ENCODE data around the gene CDH20.

CDH20 gene

DNA sequence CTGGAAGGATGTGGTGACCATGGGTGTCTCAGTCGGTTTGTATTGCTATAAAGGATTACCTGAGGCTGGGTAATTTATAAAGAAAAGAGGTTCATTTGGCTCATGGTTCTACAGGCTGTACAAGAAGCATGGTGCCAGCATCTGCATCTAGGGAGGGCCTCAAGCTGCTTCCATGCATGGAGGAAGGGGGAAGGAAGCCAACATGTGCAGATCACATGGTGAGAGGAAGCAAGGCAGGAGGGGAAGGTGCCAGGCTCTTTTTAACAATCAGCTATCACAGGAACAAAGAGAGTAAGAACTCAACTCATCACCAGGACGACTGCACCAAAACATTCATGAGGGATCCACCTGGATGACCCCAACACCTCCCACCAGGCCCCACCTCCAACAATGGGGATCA, 209.4 kb downstream of the CDH20 start:
- no peak for DNase-seq

DNA sequence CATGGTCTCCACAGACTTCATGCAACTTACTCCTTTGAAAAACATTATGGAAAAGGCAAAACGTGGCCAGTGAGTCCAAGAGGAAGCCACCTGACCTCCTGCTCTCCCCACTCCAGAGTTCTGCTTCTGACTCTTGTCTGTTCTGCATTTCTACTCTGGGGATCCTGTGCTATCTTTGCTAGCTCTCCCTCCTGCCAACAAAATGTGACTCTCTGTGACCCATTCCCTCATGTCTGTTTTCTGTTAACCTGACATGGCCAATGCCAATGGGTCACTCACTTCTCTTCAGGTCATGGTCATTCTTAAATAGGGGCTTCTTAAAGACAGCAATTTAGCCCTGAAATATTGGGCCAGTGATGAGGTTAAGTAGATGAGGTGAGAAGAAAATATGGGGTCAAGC, 210.3 kb downstream of the CDH20 start:
- no peak for DNase-seq

DNA sequence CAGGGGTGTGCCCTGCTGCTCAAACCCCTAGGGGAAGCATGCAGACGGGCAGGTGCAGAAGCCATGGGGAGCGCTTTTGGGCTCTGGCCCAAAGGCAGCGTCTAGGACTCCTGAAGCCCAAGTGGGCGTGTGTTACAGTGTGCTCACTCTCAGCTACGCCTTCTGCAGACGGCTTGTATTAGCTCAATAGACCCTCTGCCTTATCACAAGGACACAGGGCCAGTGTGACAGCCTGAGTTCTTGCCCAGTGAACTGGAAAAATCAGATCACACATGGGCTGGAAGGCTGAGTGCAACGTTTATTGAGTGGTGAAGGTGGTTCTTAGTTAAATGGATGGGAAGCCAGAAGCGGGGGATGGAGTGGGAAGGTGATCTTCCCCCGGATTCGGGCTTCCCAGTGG, 210.9 kb downstream of the CDH20 start:
- no peak for DNase-seq

DNA sequence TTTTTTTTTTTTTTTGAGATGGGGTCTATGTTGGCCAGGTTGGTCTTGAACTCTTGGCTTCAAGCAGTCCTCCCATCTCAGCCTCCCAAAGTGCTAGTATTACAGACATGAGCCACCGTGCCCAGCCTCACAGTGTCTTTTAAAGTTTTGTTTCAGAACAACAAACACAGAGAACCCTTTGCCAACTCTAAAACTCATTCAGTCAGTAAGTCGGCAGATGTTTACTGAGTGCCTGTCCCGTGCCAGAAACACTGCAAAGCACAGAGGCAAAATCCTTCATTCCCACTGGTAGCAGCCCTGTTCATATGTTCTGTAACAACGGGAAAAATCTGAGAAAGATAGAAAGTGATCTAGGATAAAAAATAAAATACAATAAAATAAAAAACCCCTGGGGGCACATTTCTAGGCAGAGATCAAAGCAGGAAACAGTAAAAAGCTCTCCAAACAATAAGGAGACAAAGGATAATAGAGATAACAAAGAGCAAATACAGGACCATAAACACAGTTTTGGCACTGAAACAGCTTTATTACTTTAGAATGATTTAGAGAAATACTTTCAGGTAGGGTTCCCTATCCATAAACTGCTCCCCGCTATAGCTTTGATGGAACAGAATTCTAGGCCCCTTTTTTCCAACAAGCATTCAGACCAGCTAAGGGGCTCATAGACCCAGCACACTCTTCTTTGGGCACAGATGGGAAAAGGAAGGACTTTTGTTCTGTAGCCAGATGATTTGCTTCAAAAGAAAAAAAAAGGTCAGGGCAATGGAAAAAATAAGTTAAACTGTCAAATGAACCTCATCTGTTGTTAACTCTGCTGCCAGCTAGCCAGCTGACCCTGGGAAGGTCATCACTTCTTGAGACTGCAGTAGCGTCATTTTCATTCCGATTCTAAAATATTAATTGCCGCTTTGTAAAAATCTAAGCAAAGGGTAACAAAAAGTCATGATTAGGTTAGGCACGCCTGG, 212.3 kb downstream of the CDH20 start:
- DNase-seq, result no peak

DNA sequence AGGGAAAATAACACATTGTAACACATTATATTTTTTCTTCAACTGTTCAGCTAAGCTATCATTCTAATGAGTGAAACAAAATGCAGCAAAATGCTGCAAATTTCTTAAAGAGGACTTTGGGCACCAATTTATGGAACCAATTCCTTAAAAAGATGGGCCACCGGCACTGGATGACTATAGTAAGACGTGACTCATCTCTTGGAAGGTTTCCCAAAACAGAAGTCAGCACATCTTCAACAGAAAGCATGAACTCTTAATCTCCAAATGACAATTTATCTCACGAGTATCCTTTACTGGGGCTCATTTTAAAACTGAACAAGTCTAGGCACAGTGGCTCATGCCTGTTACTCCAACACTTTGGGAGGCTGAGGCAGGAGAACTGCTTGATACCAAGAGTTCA, 213.4 kb downstream of the CDH20 start:
- no peak for DNase-seq

DNA sequence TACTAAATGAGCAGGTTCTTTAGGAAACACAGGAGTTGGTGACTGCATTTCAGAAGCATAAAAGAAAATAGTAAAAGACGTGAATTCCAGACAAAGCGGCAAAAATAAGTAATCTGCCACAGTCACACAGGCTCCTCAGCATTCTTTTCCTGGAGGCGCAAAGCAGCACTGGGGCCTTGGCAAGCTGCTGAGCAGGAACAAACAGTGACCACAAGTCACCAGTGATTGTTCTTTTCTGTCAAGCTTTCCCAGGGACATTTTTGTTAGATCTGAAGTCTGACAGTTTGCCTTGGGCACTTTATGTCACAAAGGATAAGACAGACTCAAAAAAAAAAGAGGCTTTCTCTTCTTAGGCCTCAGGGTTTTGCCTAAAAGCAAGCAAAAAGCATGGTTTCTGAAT, 216.2 kb downstream of the CDH20 start:
- DNase-seq, result no peak

DNA sequence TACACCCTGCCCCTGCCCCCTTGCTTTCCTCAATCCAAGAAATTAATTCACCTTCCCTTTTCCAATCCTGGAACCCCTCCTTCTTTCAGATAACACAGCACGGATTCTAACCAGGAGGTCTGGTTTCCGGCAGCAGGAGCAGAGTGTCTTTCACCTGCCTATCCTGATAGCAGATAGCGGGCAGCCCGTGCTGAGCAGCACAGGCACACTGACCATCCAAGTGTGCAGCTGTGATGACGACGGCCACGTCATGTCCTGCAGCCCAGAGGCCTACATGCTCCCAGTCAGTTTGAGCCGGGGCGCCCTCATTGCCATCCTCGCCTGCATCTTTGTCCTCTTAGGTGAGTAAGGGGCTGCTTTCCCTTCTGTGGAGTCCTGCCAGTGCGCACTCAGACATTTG, 216.7 kb downstream of the CDH20 start:
- no peak for DNase-seq

DNA sequence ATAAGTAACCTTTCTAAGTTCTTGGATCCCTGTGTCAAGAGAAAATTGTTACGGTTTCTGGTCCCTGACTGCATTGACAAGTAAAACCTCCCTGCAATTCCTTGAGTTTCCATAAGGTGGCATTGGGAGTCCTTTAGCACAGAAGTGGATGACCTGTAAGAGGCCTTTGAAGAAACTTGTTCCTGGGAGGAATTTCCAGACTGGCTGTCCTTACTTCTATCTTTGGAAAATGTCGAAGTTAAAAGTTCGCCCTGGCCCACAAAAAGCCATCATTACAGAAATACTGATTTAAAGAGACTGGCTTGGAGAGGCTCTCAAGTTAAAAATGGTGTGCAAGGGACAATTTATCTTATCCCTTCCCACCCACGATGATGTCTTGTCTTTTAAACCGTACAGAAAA, 218.4 kb downstream of the CDH20 start:
- DNase-seq, result peak; percentile 53

DNA sequence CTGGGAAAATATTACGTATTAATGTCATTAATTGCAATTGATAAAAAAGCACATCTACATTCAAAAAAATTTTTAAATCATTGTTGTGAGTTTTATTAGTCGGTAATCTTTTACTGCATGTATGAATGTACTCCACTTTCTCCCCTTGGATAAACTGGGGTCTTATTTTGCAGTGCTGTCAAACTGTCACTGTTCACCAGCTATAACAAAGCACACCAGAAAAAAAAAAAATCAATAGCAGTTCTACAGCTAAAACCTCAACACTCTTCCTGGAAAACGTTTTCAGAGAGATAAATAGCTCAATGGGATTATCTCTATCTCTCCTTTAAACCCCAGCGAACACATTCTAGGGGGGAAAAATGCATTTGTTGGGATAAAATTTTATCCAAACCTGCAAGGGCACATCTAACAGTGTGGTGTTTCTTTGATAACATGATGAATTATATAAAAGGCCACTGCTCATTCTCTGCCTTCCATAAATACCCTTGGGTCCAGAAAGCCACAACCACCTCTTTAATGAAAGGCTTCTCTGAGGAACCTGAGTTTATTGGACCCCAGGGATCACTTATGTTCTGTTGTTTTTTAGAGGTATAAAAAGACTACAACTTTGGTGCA, 219.9 kb downstream of the CDH20 start:
- no peak for DNase-seq

DNA sequence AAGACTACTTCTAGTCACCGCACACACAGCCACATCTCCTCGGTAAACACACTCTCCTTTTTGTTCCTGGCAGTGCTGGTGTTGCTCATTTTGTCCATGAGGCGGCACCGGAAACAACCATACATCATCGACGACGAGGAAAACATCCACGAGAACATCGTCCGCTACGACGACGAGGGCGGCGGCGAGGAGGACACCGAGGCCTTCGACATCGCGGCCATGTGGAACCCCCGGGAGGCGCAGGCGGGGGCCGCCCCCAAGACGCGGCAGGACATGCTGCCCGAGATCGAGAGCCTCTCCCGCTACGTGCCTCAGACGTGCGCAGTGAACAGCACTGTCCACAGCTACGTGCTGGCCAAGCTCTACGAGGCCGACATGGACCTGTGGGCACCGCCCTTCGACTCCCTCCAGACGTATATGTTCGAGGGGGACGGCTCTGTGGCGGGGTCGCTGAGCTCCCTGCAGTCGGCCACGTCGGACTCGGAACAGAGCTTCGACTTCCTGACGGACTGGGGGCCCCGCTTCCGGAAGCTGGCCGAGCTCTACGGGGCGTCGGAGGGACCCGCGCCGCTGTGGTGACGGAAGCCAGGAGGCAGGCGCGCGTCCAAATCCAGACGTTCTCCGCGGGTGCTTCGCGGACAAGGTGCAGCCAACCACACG, 221.0 kb downstream of the CDH20 start:
- DNase-seq, result no peak

DNA sequence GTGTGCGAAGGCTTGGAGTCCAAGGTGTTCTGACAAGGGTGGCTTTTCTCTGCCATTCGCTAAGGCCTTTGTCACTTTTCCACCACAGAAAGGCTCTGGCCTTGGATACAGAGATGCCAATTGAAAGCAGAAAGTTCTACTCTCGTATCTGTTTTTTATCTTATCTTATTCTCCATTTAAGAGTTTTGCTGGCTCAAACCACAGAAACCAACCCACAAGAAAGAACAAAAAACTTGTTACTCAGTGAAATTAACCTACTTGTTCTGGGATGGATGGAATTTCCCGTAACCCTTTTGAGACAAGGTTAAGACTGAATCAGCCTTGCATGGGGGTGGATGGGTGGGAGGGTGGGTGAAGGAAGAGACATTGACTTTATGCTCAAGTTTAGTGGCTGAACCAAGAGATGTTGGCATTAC, 221.7 kb downstream of the CDH20 start:
- no peak for DNase-seq

DNA sequence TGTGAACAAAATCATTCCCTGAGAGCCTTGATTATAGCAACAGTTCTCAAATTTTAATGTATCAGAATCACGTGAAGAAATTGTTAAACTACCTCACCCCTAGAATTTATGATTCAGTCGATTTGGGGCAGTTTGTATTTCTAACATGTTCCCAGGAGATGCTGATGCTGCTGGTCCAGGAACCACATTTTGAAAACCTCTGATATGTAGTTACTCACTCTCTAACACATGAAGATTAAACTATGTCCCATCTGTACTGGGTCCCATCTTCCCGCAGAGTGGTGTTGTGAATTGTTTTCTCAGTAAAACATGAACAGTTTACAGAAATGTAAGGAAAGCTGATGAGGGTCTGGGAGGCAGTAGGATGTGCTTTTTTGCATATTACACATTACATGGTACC, 223.1 kb downstream of the CDH20 start:
- DNase-seq, result no peak

DNA sequence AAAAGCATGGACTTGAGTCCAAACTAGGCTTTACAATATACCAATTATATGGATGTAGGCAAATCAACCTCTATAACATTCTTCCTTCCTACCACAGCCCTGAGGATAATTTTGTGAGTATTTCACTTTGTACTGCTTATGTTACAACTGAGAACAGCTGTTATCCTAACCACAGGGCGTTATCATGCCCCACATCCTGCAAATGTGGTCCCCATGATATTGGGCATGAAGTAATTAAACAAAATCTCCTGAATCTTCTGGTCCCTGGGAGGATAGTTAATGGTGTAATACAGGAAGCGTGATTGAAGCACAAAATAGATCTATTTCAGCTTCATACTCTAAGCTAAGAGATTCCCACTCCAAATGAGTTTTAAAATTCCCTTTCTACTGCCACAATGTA, 223.6 kb downstream of the CDH20 start:
- DNase-seq, result no peak

DNA sequence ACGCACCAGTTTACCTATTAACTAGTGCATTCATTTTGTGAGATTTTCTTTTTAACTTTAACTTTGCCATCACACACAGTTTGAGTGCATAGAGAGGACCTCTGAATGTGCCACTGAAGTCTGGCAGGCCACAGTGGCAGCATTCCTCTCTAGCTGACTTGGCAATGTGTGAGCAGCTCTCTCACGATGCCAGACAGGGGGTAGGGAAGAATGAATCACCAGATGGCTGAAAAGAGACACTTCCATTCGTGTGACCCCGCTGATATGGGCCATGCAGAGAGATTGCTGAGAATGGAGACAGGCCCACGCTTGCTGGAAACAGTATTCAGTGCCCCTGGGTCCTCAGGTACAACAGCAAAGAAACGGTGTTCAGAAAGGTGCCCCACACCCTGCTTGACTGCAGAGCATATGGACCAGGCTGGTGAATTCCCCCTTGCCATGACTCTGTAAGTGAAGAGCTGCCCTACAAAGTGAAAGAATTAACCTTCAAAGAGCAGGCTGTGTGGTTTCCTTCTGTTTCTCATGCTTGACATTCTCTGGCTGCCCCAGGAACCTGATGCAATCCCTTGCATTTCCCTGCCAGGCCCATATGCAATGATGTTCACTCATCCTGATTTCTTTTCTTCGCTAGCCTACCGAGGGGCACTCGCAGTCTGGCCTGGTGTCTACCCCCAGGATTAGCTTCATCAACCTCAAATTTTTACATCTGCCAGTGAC, 236.1 kb downstream of the CDH20 start:
- DNase-seq, result no peak

DNA sequence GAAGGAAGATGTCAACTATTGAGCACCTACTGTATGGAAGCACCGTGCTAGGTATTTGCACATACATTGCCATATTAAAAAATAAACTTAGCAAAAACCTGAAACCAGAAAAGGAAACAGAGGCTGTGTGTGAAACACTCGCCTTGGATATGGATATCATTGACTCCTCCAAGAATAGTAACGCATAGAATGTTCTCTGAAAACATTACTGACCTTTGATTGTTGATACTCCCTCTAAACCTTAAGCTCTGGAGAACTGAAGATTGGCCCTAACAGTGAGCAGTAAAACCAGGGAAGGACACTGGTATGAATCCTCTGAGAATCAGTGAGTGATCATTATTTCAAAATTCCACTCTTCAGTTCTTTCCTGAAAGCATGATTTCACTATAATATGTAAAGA, 236.8 kb downstream of the CDH20 start:
- DNase-seq, result no peak

DNA sequence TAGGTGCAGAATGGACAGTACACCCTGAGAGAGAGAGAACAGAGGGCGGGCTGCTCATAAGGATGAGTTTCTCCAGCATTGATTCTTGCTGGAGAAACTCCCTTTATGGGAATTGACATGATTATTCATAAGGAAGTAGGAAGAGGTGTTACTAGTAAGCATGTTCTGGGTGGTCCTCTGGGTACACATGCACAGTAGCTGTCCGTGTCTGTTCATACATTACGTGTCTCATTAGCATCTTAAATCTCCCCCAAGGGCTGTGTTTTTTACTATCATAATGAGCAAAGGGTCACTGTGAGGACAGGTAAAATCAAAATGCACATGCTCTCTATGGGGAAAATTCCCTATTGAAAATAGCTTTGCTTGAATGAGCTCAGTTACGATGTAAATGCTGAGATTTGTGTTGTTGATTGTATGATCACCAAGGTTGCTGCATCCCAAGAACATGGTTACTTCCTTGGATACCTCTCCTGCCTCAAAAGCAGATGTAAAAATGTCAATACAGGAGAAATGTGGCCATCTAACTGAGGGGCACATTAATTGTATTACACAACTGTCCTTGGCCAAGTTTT, 238.9 kb downstream of the CDH20 start:
- DNase-seq, result no peak

DNA sequence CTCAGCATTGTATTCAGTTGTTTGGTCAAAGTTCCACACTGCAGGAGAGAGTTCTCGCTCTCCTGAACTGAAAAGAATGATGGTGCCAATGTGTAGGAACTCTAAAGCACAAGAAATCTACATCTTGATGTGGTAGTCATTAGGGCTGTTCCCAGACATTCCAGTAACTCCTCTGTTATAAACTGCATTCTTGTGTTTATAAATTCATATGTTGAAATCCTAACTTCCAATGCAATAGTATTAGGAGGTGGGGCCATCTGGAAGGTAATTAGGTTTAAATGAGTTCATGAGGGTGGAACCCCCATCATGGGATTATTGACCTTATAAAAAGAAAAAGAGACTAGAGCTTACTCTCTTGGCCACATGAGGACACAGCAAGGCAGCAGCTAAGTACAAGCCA, 239.6 kb downstream of the CDH20 start:
- DNase-seq, result no peak

DNA sequence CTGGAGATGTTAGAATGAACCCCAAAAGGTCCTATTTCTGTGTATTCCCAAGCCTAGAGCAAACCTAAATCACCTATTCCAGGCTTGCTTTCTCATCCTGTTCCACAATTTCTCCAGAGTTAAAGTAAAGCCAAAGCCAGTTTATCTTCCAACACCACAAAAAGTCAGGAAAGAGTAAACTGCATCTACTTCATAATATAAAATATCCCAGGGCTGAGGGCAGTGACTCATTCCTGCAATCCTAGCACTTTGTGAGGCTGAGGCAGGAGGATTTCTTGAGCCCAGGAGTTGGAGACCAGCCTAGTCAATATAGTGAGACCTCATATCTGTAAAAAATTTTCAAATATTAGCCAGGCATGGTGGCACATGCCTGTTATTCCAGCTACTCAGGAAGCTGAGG, 241.4 kb downstream of the CDH20 start:
- DNase-seq, result no peak

DNA sequence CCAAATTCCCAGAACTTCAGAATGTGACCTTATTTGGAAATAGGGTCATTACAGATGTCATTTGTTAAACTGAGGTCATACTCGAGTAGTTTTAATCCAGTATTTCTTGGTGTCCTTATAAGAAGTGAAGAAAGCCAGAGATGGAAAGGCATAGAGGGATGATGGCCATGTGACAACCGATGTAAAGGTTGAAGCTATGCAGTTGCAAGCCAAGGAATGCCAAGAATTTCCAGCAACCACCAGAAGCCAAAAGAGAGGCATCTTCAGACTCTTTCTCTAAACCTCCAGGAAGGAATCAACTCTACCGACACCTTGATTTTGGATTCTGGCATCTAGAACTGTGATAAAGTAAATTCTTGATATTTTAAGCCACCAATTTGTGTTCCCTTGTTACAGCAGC, 242.2 kb downstream of the CDH20 start:
- DNase-seq, result no peak

DNA sequence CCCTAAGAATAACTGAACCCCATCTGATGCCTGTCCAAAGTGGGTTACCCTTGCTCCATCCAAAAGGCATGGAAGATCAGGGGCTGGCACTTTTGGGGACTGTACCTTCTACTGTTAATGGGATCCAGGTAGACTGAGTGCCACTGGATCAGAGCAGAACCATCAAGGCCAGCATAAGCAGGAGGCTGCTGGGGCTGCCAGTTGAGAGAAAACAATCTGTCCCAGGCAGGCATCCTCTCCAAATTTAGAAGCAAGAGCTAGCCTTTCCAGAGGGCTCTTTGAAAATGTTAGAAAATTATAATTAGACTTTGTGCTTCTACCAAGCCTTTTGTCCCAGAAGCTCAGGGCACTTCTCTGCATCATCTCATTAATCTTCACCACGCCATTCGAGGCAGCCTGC, 245.6 kb downstream of the CDH20 start:
- DNase-seq, result no peak

DNA sequence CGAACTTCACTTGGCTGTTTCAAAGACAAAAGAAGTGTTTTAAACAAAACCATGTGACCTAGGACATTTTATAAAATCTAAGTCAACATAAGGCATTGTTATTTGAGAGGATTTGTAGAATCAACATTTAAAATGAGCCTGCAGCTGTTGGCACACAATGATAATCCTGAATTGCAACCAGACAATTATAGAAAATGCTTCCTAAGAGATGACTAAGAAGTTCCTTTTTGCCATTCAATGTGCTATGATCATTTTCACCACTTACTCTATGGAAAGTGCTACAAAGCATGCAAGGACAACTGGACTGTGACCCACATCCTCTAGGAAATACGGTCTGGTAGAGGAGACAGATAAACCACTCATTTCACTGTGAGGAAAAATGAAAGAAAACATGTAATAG, 246.4 kb downstream of the CDH20 start:
- DNase-seq, result peak; percentile 21

DNA sequence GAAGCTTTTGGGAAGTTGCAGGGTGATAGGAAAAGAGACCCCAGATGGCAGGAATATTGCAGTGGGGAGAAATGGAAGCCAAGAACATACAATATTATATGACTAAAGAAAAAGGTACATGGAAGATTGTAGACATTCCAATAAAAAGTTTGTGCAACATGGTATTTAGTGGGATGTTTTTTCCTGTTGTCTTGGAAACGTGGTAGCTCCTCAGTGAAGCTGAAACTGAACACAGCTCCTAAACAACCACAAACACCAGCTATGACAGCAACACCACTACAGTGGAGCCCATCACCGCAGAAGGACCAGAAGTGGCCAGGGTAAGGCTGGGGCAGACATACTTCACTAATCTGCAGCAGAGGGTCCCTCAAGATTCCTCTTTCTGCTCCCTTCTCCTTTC, 246.8 kb downstream of the CDH20 start:
- no peak for DNase-seq

DNA sequence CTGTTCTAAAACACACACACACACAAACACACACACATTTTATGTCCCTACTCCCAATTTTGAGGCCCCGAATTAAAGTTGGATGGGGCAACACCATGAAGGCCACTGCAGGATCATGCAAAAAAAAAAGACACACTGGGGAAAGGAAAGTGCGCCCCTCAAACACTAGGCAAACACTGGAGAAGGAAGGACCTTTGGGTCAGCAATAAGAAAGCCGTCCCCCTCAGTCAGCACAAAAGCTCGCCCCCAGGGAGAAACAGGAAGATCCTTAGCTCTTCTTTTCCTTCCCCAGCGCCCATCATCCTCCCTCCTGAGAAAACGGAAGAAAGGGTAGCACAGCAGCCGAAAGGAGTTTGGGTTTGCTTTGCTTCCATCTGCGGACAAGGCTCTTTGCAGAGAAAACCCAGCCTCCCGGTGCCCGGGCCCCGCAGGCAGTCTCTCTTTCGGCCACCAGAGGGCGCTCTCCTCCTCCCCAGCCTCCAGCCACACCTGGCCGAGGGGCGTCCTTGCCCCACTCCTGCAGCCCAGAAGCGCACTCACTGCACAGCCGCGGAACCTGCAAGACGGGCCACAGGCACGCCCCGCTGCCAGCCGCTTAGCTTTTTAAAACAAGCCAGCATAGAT, 248.5 kb downstream of the CDH20 start:
- DNase-seq, result peak; percentile 86

All from NCI-H748 treated with DMSO at 0.1 percent for 48 hours (cell line).